Activated T-cell treated with anti-CD3 and anti-CD28 coated beads, Interleukin-2, amount 50 U/mL, for 24 hours (primary cell): Measurements from ENCODE around the gene ZNF787.
"Not testable (repeated sequence)": the region's sequence is repeated elsewhere in the genome, so short reads cannot be mapped to it uniquely, and the experiment has no call there.

ENCODE experiments used
- DNase-seq: peaks from one replicate; pipeline ENCODE4 v3.0.0-alpha.2; 2020
- H3K27ac Mint-ChIP-seq: 2 replicates; pipeline ENCODE4 v1.8.0; 2020; ENCODE audit warnings: mild to moderate bottlenecking, mixed read lengths
- H3K27me3 Mint-ChIP-seq: 2 replicates; pipeline ENCODE4 v1.8.0; 2020; ENCODE audit warnings: mixed read lengths
- H3K36me3 Mint-ChIP-seq: 2 replicates; pipeline ENCODE4 v1.8.0; 2020; ENCODE audit warnings: low read depth, mixed read lengths
- H3K4me1 Mint-ChIP-seq: 2 replicates; pipeline ENCODE4 v1.8.0; 2020; ENCODE audit warnings: low read depth, mixed read lengths
- H3K4me3 Mint-ChIP-seq: 2 replicates; pipeline ENCODE4 v1.8.0; 2020; ENCODE audit warnings: mild to moderate bottlenecking, moderate library complexity, mixed read lengths
- H3K9me3 Mint-ChIP-seq: 2 replicates; pipeline ENCODE4 v1.8.0; 2020; ENCODE audit warnings: mixed read lengths

ZNF787 gene

GRCh38 chr19:56108447-56109195 is 12.5 kb downstream of the ZNF787 start:
- Mint-ChIP-seq H3K27me3 (no peaks in the 10 kb centered on the region), H3K4me3 (no peak overlapping the region), H3K4me1 (peaks cover 69% of the 10 kb centered on the region), H3K9me3 (no peaks in the 10 kb centered on the region), H3K27ac (peak overlapping the region; percentile 50), H3K36me3 (peaks cover 50% of the 10 kb centered on the region)
- DNase-seq: no peak

GRCh38 chr19:56107626-56108351 is 13.3 kb downstream of the ZNF787 start:
- DNase-seq: no peak
- Mint-ChIP-seq H3K36me3 (peaks cover 49% of the 10 kb centered on the region), H3K27ac (no peak overlapping the region), H3K4me1 (peaks cover 62% of the 10 kb centered on the region), H3K27me3 (no peaks in the 10 kb centered on the region), H3K9me3 (no peaks in the 10 kb centered on the region), H3K4me3 (no peak overlapping the region)

- Mint-ChIP-seq H3K4me1 (peaks cover 56% of the 10 kb centered on the region), H3K9me3 (no peaks in the 10 kb centered on the region), H3K27me3 (no peaks in the 10 kb centered on the region), H3K4me3 (no peak overlapping the region), H3K36me3 (peaks cover 51% of the 10 kb centered on the region), H3K27ac (peak overlapping the region; percentile 18)
- DNase-seq: no peak
Measured at GRCh38 chr19:56106993-56107392, 14.1 kb downstream of the ZNF787 start.

GRCh38 chr19:56106397-56106849 is 14.7 kb downstream of the ZNF787 start:
- no peaks in the 10 kb centered on the region for H3K9me3 Mint-ChIP-seq
- H3K4me3 Mint-ChIP-seq: no peak overlapping the region
- H3K36me3 Mint-ChIP-seq: peaks cover 54% of the 10 kb centered on the region
- H3K27ac Mint-ChIP-seq: peak overlapping the region; percentile 79
- no peaks in the 10 kb centered on the region for H3K27me3 Mint-ChIP-seq
- peaks cover 50% of the 10 kb centered on the region for H3K4me1 Mint-ChIP-seq
- DNase-seq: no peak

- H3K4me1 Mint-ChIP-seq: peaks cover 47% of the 10 kb centered on the region
- H3K27me3 Mint-ChIP-seq, H3K9me3 Mint-ChIP-seq, DNase-seq: not testable (repeated sequence)
- peaks cover 56% of the 10 kb centered on the region for H3K36me3 Mint-ChIP-seq
- H3K27ac Mint-ChIP-seq: peak overlapping the region; percentile 79
- H3K4me3 Mint-ChIP-seq: peak overlapping the region; percentile 15
Measured at GRCh38 chr19:56105831-56106396, 15.2 kb downstream of the ZNF787 start.

- H3K4me3 Mint-ChIP-seq: no peak overlapping the region
- H3K9me3 Mint-ChIP-seq: no peaks in the 10 kb centered on the region
- peak; percentile 64 for DNase-seq
Measured at GRCh38 chr19:56105090-56105701, 15.9 kb downstream of the ZNF787 start.

GRCh38 chr19:56104423-56104822 is 16.7 kb downstream of the ZNF787 start:
- Mint-ChIP-seq H3K27ac (no peak overlapping the region), H3K4me3 (no peak overlapping the region), H3K27me3 (no peaks in the 10 kb centered on the region), H3K4me1 (peaks cover 36% of the 10 kb centered on the region), H3K36me3 (peaks cover 60% of the 10 kb centered on the region), H3K9me3 (no peaks in the 10 kb centered on the region)
- no peak for DNase-seq

More at GRCh38 chr19:56105090-56105701, 15.9 kb downstream of the ZNF787 start:
- H3K4me1 Mint-ChIP-seq: peaks cover 40% of the 10 kb centered on the region
- peak overlapping the region; percentile 59 for H3K27ac Mint-ChIP-seq
- H3K27me3 Mint-ChIP-seq: no peaks in the 10 kb centered on the region
- H3K36me3 Mint-ChIP-seq: peaks cover 54% of the 10 kb centered on the region

GRCh38 chr19:56103027-56103614 is 18.0 kb downstream of the ZNF787 start:
- Mint-ChIP-seq H3K4me1 (peaks cover 29% of the 10 kb centered on the region), H3K27ac (no peak overlapping the region), H3K9me3 (no peaks in the 10 kb centered on the region), H3K4me3 (no peak overlapping the region), H3K36me3 (peaks cover 65% of the 10 kb centered on the region), H3K27me3 (no peaks in the 10 kb centered on the region)
- DNase-seq: no peak

- peaks cover 23% of the 10 kb centered on the region for H3K4me1 Mint-ChIP-seq
- peak overlapping the region; percentile 54 for H3K27ac Mint-ChIP-seq
- DNase-seq: no peak
- no peaks in the 10 kb centered on the region for H3K9me3 Mint-ChIP-seq
- peaks cover 72% of the 10 kb centered on the region for H3K36me3 Mint-ChIP-seq
- no peaks in the 10 kb centered on the region for H3K27me3 Mint-ChIP-seq
- no peak overlapping the region for H3K4me3 Mint-ChIP-seq
Measured at GRCh38 chr19:56101746-56102535, 19.2 kb downstream of the ZNF787 start.

GRCh38 chr19:56101095-56101494 is 20.0 kb downstream of the ZNF787 start:
- H3K27ac Mint-ChIP-seq: no peak overlapping the region
- H3K27me3 Mint-ChIP-seq: no peaks in the 10 kb centered on the region
- no peaks in the 10 kb centered on the region for H3K9me3 Mint-ChIP-seq

GRCh38 chr19:56099638-56100539 is 21.2 kb downstream of the ZNF787 start:
- no peak for DNase-seq
- no peak overlapping the region for H3K27ac Mint-ChIP-seq
- H3K9me3 Mint-ChIP-seq: no peaks in the 10 kb centered on the region
- H3K36me3 Mint-ChIP-seq: peaks cover 70% of the 10 kb centered on the region
- no peaks in the 10 kb centered on the region for H3K27me3 Mint-ChIP-seq
- peaks cover 5% of the 10 kb centered on the region for H3K4me1 Mint-ChIP-seq
- H3K4me3 Mint-ChIP-seq: no peak overlapping the region

More at GRCh38 chr19:56101095-56101494, 20.0 kb downstream of the ZNF787 start:
- DNase-seq: no peak
- Mint-ChIP-seq H3K4me3 (no peak overlapping the region), H3K36me3 (peaks cover 67% of the 10 kb centered on the region), H3K4me1 (peaks cover 15% of the 10 kb centered on the region)

- H3K27me3 Mint-ChIP-seq: no peaks in the 10 kb centered on the region
Measured at GRCh38 chr19:56098731-56099568, 22.1 kb downstream of the ZNF787 start.

More at GRCh38 chr19:56098731-56099568, 22.1 kb downstream of the ZNF787 start:
- H3K9me3 Mint-ChIP-seq: no peaks in the 10 kb centered on the region
- no peak overlapping the region for H3K27ac Mint-ChIP-seq
- H3K4me1 Mint-ChIP-seq: peaks cover 1% of the 10 kb centered on the region
- peaks cover 74% of the 10 kb centered on the region for H3K36me3 Mint-ChIP-seq
- DNase-seq: no peak
- H3K4me3 Mint-ChIP-seq: no peak overlapping the region
